Activated CD4-positive, CD25-positive, alpha-beta regulatory T cell (primary cell): ENCODE data around the gene FRMD7.

ENCODE experiments used
- DNase-seq, 4 experiments: peaks; one replicate each; lab custom pipeline; 2025; lab: John Stamatoyannopoulos, UW

Gene FRMD7

DNA sequence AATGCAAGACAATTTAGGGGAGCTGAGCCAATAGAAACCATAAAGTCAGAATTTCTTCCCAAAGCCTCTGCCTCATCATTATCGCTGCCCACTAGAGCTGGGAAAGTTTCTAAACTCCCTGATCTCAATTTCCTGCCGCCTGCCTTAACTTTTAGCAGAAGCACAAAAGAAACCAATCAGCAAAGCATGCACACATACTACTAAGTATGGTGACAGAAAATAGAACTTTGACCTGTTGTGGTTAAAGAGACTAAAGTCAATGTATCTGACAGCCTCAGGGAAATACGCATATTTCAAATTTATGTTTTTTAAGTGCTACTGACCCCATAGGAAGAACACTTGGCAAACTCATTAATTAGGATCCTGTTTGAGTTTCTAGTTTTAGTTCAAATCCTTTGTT lies 94.7 kb downstream of the FRMD7 start:
- no peak for DNase-seq

DNA sequence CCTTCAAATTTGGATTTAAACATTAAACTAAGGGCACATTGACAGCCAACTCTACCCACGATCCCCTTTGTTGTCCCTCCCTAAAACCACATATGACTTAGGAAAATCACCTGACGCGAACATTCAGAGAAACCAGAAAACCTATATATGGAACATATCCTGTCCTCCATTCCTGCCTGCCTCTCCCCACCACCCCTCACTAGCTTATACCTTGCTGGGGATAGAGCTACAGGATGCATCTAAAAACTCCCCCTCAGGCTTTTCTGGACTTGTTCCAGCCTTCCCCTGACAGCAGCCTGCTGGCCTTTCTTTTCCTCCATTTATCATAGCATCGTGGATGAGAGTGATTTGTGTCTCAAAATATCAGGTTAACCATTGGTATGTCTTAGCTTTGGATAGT lies 96.0 kb downstream of the FRMD7 start:
- DNase-seq, result no peak

DNA sequence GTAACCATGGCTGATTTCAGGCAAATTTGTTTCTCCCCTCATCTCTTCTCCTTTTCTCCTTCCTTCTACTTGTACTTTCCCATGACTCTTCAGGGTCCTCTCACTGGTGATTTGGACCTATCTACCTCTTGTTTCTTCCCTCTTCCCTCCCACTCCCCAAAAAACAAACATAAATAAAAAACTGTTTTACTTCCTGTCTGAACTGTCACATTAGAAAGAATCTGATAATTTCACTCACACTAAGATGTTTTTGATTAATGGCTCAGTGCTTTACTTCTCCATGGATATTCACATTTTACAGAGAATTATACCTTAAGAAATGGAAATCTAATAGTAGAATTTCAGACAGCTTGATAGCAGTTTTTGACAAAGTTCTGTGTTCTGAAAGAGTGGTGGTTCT lies 97.6 kb downstream of the FRMD7 start:
- DNase-seq, result no peak
